Measurements from ENCODE around the gene SUPT16H. TPM values are rescaled to one million over a fixed set of nuclear protein-coding genes. Genes with fewer than 3 reads are reported as not detected.

Gene SUPT16H
- total and polyA plus RNA-seq, 2 of the 13 experiments (the other 11 are each of a cell fraction or from before 2014, with no cell fraction given) = 77.5 to 230 TPM

- TF ChIP-seq MZF1 (CRISPR knock-in tag; IDR thresholded peaks at IDR 0.05; ENCODE audit: borderline replicate concordance) (no peak), ZFP82 (CRISPR knock-in tag; IDR thresholded peaks at IDR 0.05; ENCODE audit: borderline replicate concordance) (no peak), CREB1 (IDR thresholded peaks at IDR 0.05) (no peak), CREB1 (CRISPR knock-in tag; IDR thresholded peaks at IDR 0.05) (no peak), ZBTB40 (IDR thresholded peaks at IDR 0.05) (no peak), ZBTB40 (CRISPR knock-in tag; IDR thresholded peaks at IDR 0.05) (no peak; the same call in 1 of the 2 replicates), SMARCC2 (IDR thresholded peaks at IDR 0.05) (0 out of 2 replicates have a peak, but pooled peaks have one; percentile 14), MIXL1 (CRISPR knock-in tag; IDR thresholded peaks at IDR 0.05) (no peak), ATF2 (CRISPR knock-in tag; IDR thresholded peaks at IDR 0.05) (no peak), ZNF282 (IDR thresholded peaks at IDR 0.05; ENCODE audit: partially characterized antibody) (no peak), SNAI1 (CRISPR knock-in tag; IDR thresholded peaks at IDR 0.05; ENCODE audit: borderline replicate concordance) (no peak), ZNF891 (CRISPR knock-in tag; IDR thresholded peaks at IDR 0.05) (peak; percentile 60; the same call in 1 of the 2 replicates), ZNF841 (CRISPR knock-in tag; IDR thresholded peaks at IDR 0.05; ENCODE audit: borderline replicate concordance) (no peak), RFXAP (CRISPR knock-in tag; IDR thresholded peaks at IDR 0.05; ENCODE audit: borderline replicate concordance) (no peak), KLF16 (CRISPR knock-in tag; IDR thresholded peaks at IDR 0.05) (peak in 1 of 2 experiments; percentile 70; a peak in 2 of 4 replicates), ZC3H13 (CRISPR knock-in tag; IDR thresholded peaks at IDR 0.05) (peak; percentile 76), HOXA9 (CRISPR knock-in tag; IDR thresholded peaks at IDR 0.05; ENCODE audit: borderline replicate concordance) (0 out of 2 replicates have a peak, but pooled peaks have one; percentile 34), PPARG (CRISPR knock-in tag; conservative IDR thresholded peaks at IDR 0.05) (no peak), ZNF432 (CRISPR knock-in tag; IDR thresholded peaks at IDR 0.05; ENCODE audit: borderline replicate concordance) (peak; percentile 73; the same call in 1 of the 2 replicates), ZNF10 (CRISPR knock-in tag; IDR thresholded peaks at IDR 0.05; ENCODE audit: borderline replicate concordance, low read depth) (no peak)
Observed at GRCh38 chr14:21382886-21383847, 652 bp downstream of the SUPT16H start (continued).

Measured in HepG2 (cell line).